Amniotic epithelial cell (primary cell): ENCODE measurements around the gene RSPH3.
"Not testable (repeated sequence)": the region's sequence is repeated elsewhere in the genome, so short reads cannot be mapped to it uniquely, and the experiment has no call there.

Experiments used
- DNase-seq: peaks from one replicate; pipeline ENCODE4 v3.0.0-alpha.2; 2010; ENCODE audit warnings: low read depth

RSPH3 gene

DNA sequence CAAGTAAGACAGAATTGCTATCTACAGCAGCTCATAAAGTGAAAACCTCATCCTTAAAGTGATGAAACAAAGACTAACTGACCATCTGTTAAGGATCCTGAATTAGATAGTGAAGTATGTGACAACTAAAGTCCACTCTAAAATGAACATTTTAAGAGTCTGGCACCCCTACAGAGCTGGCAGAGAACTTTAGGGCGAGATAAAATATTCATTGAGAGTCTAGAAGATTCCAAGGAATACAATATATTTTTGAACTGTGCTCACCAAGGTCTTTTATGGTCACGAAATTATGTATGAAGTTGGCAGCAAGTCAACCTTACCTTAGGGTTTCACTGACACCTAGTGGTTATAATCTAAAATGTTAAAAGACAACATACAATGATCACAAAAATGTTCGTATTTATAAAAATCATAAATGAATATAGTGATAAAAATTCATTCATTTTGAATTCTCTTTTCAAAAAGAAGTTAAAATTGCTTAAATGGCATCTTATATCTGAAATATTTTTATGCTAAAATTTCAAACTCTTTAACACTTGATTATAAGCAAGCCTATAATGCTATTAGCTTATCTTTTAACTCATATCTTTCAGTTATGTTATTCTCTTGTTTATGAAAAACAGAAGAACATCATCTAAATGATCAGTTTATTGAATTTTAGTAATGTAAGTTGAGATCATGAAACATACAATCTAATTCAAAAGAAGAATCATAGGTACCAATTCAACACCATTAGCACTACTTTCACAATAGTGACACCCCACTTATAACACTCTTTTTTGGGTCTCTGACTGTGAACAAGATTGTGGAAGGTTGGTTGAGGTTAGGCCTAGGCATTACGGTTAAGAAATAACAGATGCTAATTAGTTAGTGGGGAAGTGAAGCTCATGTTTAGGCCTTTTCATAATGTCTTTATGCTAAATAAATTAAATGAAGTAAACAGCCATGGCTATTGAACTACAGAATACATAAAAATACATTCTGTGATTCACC is 27.5 kb downstream of the RSPH3 start:
- DNase-seq, result peak; percentile 68

- DNase-seq, result peak; percentile 14
Observed at GRCh38 chr6:158970640-158971275, 29.2 kb downstream of the RSPH3 start.

GRCh38 chr6:158969148-158969547 is 30.9 kb downstream of the RSPH3 start:
- DNase-seq, result peak; percentile 29

DNA sequence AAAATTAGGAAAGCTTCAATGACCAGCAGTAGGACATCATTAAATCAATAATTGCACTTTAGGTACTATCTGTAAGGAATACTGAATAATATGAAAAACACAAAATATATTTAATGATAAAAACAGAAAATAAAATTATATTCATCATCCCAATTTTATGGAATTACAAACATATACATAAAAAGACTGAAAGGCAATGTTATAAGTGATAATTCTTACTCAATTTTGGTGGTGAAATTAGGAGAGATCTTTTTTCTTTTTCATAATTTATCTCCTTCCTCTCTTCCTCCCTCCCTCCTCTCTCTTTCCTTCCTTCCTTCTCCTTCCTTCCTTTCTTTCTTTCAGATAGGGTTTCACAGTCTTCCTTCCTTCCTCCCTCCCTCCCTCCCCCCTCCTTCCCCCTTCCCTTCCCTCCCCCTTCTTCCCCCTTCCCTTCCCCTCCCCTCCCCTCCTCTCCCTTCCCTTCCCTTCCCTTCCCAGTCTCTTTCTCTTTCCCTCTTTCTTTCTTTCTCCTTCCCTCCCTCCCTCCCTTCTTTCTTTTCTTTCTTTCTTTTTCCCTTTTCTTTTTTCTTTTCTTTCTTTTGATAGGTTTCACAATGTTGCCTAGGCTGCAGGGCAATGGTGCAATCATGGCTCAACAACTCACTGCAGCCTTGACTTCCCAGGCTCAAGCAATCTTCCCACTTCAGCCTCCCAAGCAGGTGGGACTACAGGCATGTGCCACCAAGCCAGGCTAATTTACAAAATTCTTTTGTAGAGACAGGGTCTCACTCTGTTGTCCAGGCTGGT is 36.8 kb downstream of the RSPH3 start:
- DNase-seq, result peak; percentile 21

DNA sequence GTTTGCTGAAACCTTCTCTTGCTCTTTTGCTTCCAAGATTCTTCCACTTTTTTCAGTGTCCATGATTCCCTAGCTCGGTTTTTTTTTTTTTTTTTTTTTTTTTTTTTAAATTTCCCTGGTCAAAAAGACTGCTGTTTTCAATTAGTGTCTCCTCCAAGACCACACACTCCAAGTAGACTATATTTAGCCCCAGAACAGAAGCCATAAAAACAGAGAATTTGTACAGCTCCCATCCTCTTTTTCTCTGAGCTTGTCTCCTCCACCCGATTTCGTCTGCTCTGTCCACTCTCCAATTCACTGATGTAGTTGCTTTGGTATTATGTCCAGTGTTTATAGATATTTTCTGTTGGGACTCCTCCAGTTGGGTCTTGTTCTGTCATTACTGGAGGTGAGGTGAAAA is 37.6 kb downstream of the RSPH3 start:
- DNase-seq, result no peak

DNA sequence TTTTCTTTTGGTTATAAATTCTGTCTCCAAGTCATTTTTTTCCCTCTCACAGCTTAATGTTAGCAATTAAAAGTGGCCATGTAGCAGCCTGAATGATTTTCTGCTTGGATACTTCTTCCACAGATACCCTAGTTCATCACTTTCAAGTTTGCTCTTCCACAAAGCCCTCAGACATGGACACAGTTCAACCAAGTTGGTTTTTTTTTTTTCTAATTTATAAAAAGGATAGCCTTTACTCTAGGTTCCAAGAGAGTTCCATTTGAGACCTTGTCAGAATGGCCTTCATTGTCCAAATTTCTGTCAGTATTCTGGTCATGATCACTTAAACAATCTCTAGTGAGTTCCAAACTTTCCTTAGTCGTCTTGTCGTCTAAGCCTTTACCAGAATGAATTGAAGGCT is 40.0 kb downstream of the RSPH3 start:
- DNase-seq, result no peak

DNA sequence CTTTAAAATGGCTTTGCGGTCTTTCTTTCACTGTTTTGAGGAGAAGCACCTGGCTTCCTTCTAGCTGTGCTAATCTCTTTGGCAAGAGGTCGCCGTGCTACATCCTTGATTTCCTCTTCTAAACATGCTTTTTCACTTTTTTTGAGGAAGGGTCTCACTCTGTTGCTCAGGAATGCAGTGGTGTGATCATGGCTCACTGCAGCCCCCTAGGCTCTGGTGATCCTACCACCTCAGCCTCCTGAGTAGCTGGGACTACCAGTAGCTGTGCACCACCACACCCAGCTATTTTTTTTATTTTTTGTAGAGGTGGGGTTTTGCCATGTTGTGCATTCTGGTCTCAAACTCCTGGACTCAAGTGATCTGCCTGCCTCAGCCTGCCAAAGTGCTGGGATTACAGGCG is 40.5 kb downstream of the RSPH3 start:
- DNase-seq, result no peak

DNA sequence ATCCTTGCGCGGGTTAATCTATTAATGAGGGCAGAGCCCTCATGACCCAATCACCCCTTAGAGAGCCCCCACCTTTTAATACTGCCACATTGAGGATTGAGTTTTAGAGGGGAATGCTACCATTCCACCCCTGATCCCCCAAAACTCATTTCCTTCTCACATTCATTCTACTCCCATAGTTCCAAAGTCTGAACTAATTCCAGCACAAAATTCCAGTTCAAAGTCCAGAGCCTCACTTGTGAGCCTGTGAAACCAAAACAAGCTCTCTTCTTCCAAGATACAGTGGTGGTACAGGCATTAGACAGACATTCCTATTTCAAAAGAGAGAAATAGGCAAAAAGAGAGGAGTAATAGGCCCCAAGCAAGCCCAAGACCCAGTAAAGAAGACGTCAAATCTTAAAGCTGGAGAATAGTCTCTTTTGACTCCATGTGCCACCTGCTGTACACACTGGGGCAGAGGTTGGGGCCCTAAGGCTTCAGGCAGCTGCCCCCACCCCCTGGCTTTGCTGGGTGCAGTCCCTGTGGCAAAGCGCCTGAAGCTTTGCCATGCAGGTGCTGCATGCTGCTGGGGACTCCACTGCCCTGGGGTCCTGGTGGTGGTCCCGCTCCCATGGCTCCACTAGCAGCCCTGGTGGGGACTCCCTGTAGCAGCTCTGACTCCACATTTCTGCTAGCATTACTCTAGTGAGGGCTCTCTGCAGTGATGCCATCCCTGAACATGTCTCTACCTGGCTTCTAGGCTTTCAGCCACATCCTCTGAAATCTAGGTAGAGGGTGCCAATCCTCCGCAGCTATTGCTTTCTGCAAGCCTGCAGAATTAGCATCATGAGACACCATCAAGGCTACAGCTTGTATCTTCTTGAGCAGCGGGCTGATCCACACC is 41.3 kb downstream of the RSPH3 start:
- DNase-seq, result no peak

DNA sequence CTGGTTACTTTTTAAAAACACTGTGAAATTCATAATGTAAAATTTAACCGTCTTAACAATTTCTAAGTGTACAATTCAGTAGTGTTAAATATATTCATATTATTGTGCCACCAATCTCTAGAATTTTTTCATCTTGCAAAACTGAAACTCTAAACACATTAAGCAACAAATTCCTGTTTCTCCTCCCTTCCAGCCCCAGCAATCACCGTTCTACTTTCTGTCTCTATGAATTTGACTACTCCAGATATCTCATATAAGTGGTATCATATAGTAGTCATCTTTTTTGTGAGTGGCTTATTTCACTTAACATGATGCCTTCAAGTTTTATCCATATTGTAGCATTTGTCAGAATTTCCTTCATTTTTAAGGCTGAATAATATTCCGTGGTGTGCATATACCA is 44.7 kb downstream of the RSPH3 start:
- DNase-seq, result no peak

DNA sequence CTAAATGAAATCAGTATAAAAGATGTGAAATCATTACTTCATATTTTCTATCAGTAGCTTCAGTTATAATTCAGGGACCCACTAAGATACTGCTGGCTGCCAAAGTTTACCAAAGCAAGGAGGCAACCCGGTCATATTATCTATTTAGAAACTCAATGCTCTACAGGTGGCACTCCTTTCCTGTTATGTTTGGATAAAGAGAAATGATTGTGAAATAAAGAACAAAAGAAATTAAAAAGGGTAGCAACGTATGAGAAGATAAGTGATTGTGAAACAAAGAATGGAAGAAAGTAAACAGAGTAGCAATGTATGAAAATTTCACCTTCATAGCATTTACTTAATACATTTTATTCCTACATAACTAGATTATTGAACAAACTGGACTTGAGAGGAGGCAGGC is 45.2 kb downstream of the RSPH3 start:
- DNase-seq, result no peak

GRCh38 chr6:158952011-158952410 is 48.0 kb downstream of the RSPH3 start:
- DNase-seq, result not testable (repeated sequence)

GRCh38 chr6:158951565-158951964 is 48.4 kb downstream of the RSPH3 start:
- not testable (repeated sequence) for DNase-seq

DNA sequence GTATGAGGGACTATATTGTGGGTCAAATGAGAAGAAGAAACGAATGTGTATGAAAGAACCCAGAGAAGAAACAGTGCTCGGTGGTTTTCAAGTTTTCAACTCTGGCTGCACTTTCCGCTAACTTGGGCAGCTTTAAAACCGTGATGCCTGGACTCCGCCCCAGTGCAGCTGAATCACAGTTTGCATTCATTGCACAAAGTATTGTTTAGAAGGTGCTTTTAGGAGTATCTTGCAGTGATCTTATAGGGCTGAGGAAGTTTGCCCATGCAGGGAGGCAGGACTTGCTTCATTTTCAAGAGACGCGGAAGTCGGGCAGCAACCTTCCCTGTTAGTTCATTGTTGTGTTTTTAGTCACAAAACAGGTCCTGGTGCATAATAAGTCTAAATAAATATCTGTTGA is 52.7 kb downstream of the RSPH3 start:
- DNase-seq, result no peak

GRCh38 chr6:158943380-158944032 is 56.5 kb downstream of the RSPH3 start:
- DNase-seq, result no peak

DNA sequence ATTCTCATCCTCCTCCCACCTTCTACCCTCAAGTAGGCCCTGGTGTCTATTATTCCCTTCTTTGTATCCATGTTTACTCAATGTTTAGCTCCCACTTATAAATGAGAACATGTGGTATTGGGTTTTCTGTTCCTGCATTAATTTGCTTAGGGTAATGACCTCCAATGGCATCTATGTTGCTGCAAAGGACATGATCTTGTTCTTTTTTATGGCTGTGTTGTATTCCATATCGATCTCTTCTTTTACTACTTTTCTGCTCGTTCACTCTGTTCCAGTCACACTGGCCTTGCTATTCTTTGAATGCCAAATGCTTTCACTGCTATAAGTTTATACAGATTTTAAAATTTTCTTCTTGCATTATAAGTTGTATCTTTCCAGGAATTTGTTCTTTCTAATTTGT is 57.7 kb downstream of the RSPH3 start:
- no peak for DNase-seq

DNA sequence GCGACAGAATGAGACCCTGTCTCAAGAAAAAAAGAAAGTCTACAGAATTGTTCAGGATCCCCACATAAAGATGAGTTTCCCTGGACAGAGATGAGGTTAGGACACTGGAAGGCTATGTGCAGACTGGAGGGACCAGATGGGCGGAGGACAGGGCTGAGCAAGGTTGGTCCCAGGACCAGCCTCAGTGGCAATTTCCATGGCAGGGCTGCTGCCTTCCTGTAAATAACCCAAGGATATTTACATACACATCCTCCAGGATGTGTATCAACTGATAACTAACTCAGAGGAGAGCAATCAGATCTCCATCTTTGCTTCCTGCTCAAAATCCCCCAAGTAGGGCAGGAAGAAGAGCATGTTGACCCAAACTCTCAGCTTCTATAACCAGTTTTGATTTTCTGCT is 58.8 kb downstream of the RSPH3 start:
- DNase-seq, result no peak

- DNase-seq, result no peak
Observed at GRCh38 chr6:158939255-158940159, 60.5 kb downstream of the RSPH3 start.

GRCh38 chr6:158938811-158939254 is 61.2 kb downstream of the RSPH3 start:
- peak; percentile 7 for DNase-seq

DNA sequence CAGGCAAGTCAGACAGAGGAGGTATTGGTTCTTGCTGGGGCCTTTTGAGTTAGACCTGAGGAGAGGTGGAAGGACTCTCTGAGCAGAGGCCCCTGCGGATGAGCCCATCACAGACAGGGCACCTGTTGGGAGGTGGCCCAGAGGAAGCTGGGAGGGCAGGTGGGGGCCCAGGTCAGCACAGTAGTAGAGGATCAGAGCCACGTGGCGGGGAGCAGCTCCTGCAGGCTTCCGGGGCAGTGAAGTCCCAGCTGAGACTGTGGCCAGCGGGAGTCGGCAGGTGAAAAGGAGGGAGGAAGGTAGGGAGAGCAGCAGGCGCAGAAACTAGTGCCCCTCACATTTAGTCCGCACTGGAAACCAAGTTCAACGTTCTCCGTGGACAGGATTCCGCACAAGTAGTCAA is 61.8 kb downstream of the RSPH3 start:
- no peak for DNase-seq

DNA sequence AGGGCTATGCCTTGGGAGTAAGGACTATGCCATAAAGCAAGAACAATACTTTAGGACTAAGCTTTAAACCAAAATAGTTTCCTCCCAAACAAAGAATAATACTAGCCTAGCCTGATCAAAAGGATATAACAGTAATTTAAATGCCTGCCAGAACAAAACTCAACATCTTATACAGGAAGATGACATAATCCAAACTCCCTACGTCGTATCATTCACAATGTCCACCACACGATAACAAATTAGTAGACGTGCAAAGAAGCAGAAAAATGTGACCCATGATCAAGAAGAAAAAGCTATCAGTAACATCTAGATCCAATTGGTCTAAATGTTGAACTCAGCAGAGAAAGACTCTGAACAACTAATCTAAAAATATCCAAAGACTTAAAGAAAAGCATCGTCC is 65.8 kb downstream of the RSPH3 start:
- DNase-seq, result no peak
